WERI-Rb-1 (cell line): ENCODE measurements around the gene GPC5.
"Not testable (repeated sequence)": the region's sequence is repeated elsewhere in the genome, so short reads cannot be mapped to it uniquely, and the experiment has no call there.

Experiments
- DNase-seq: peaks from one replicate; pipeline ENCODE4 v3.0.0-alpha.2; 2020
- H3K27ac ChIP-seq: fragments of 250-450 bp; sonication (Bioruptor Pico); 2 replicates; pipeline ENCODE4 v1.5.1; 2020; ENCODE audit warnings: mild to moderate bottlenecking, moderate library complexity
- H3K27me3 ChIP-seq: fragments of 250-450 bp; sonication (Bioruptor Pico); 2 replicates; pipeline ENCODE4 v1.5.1; 2021; ENCODE audit warnings: mild to moderate bottlenecking, low read depth, moderate library complexity; ENCODE audit not compliant: insufficient read depth, severe bottlenecking
- H3K36me3 ChIP-seq: fragments of 250-450 bp; sonication (Bioruptor Pico); 2 replicates; pipeline ENCODE4 v1.5.1; 2020; ENCODE audit warnings: mild to moderate bottlenecking, moderate library complexity
- H3K4me3 ChIP-seq: 2 replicates; pipeline ENCODE4 v1.5.1; 2011; ENCODE audit warnings: low read depth, mild to moderate bottlenecking, control low read depth, low read length
- H3K9me3 ChIP-seq: fragments of 250-450 bp; sonication (Bioruptor Pico); 2 replicates; pipeline ENCODE4 v1.5.1; 2021; ENCODE audit warnings: mild to moderate bottlenecking, moderate library complexity; ENCODE audit not compliant: severe bottlenecking
- CTCF ChIP-seq: IDR thresholded peaks from 2 replicates; pipeline ENCODE4 v1.5.1; 2011; ENCODE audit warnings: low read depth, mild to moderate bottlenecking, control low read depth, inconsistent platforms, low read length

Gene GPC5

DNA sequence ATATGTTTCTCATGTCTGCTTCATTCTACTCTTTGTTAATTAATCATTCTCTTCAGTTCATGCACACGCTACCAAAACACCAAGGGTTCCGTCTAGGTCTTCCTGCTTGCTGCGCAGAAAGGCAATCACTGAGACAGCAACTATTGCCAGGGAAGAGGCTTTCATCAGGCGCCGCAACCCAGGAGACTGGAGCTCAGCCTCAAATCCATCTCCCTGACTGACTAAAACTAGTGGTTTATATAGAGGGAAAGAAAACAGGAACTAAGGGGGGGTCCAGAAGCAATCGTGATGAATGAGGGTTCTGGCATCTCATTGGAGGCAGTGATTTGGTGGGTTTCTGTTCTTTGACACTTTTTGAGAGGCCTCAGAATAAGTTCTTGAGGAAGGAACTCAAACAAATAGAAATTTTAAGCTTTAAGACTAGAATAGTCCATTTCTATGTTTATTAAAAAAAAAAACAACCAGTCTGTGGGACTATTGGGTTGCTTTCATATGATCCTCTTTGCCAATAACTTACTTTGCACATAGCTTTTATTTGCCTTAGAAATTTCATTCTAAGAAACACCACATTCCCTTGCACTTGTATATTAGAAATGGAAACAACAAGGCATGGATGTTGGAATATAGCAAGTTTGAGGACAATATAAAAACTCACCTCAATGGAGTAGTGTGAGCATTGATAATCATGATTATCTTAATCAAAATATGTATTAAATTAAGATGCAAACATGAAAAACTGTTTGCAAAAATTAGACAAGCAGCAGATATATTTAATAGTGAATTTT lies 1137.0 kb downstream of the GPC5 start:
- Histone ChIP-seq H3K27ac (no peak overlapping the region), H3K9me3 (no peaks in the 10 kb centered on the region), H3K36me3 (no peaks in the 10 kb centered on the region), H3K27me3 (no peaks in the 10 kb centered on the region), H3K4me3 (no peak overlapping the region)
- DNase-seq: no peak
- no peak for TF ChIP-seq CTCF

GRCh38 chr13:92537471-92537870 lies 1139.0 kb downstream of the GPC5 start:
- DNase-seq: no peak
- Histone ChIP-seq H3K27me3 (no peaks in the 10 kb centered on the region), H3K9me3 (no peaks in the 10 kb centered on the region), H3K36me3 (no peaks in the 10 kb centered on the region), H3K27ac (no peak overlapping the region), H3K4me3 (no peak overlapping the region)
- no peak for TF ChIP-seq CTCF

DNA sequence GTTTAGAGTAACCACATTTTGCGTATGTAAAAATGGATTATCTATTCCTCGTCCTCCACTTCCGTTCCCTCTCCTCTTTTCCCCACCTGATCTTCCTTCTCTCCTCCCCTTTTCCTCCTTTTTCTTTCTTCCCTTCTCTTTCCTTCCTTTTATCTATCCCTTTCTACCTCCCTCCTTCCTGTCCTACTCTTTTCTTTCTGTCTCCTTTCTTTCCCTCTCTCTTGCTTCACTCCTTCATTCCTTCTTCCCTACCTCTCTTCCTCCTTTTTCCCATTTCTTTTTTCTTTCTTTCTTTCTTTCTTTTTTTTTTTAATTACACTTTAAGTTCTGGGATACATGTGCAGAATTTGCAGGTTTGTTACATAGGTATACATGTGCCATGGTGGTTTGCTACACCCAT lies 1139.7 kb downstream of the GPC5 start:
- H3K36me3 ChIP-seq: no peaks in the 10 kb centered on the region
- no peak for DNase-seq
- no peaks in the 10 kb centered on the region for H3K27me3 ChIP-seq
- no peak for TF ChIP-seq CTCF
- H3K9me3 ChIP-seq: no peaks in the 10 kb centered on the region
- H3K27ac ChIP-seq: no peak overlapping the region
- H3K4me3 ChIP-seq: no peak overlapping the region

GRCh38 chr13:92539148-92539547 lies 1140.7 kb downstream of the GPC5 start:
- H3K9me3 ChIP-seq, DNase-seq, H3K4me3 ChIP-seq, H3K27me3 ChIP-seq, H3K36me3 ChIP-seq, H3K27ac ChIP-seq: not testable (repeated sequence)

GRCh38 chr13:92547266-92547665 lies 1148.8 kb downstream of the GPC5 start:
- DNase-seq: no peak
- H3K27me3 ChIP-seq: no peaks in the 10 kb centered on the region
- no peak overlapping the region for H3K27ac ChIP-seq
- no peaks in the 10 kb centered on the region for H3K36me3 ChIP-seq
- no peak for TF ChIP-seq CTCF
- H3K9me3 ChIP-seq: no peaks in the 10 kb centered on the region
- no peak overlapping the region for H3K4me3 ChIP-seq

DNA sequence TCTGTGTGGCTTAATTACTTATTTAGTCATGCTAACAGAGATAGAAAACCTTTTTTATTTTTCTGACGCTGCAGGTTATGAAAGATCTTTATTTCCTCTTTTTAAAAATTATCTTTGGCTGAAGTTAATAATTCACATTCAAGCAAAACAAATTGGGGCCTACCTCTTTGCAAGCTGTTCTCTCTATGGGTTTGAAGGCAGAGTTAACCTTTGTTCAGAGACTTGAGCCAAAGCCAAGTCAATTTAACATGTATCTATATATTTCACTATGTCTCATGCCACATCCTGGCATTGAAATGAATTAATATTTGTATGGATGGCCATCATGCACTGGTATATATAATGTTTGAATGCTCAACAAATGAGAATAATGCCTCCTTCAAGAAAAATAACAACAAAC lies 1150.9 kb downstream of the GPC5 start:
- H3K27me3 ChIP-seq: no peaks in the 10 kb centered on the region
- no peak overlapping the region for H3K4me3 ChIP-seq
- no peak overlapping the region for H3K27ac ChIP-seq
- no peaks in the 10 kb centered on the region for H3K36me3 ChIP-seq
- no peaks in the 10 kb centered on the region for H3K9me3 ChIP-seq
- no peak for TF ChIP-seq CTCF
- DNase-seq: no peak
